NCI-H526 treated with DMSO at 0.1 percent for 48 hours (cell line): ENCODE results near the gene HOTAIR.

Source experiments
- DNase-seq: peaks from one replicate; lab custom pipeline; 2025; lab: John Stamatoyannopoulos, UW

The HOTAIR gene

GRCh38 chr12:53961025-53961761 is 13.6 kb downstream of the HOTAIR start:
- no peak for DNase-seq

- DNase-seq: no peak
These were observed 14.3 kb downstream of the HOTAIR start for GRCh38 chr12:53960187-53961024.

DNA sequence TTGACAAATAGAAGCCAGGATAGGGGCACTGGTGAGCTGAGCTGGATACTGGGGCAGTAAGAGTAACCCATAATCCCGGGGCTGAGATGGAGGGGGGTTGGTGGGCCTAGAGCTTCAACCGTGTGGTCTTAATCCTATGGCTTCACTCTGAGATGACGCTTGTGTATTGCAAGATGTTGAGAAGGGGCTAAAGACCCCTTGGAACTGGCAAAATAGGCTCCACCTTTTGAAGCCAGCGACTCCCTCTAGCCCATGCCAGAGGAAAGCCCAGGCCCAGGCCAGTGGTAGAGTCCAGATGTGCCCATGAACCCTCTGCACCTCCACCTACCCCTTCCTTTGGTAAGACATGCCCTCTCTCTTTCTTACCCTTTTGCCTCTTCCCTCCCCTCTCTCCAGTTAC is 15.4 kb downstream of the HOTAIR start:
- DNase-seq: no peak

DNA sequence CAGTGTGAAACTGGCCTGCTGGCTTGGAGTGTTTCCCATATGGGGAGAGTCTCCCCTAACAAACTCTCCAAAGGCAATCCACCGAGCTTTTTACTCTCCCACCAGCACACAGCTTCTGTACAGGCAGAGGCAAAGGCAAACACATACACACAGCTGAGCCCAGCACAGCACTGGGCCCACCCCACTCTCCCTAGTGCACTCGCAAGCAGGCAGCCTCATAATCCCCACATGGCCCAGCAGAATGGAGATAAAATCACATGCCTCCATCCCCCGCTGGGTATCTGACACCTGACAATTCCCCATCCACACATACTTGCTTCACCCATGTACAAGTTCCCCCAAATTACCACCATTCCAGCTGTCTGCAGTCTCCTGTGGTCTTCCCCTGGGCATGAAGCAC is 16.6 kb downstream of the HOTAIR start:
- no peak for DNase-seq

GRCh38 chr12:53956914-53957536 is 17.7 kb downstream of the HOTAIR start:
- no peak for DNase-seq

DNA sequence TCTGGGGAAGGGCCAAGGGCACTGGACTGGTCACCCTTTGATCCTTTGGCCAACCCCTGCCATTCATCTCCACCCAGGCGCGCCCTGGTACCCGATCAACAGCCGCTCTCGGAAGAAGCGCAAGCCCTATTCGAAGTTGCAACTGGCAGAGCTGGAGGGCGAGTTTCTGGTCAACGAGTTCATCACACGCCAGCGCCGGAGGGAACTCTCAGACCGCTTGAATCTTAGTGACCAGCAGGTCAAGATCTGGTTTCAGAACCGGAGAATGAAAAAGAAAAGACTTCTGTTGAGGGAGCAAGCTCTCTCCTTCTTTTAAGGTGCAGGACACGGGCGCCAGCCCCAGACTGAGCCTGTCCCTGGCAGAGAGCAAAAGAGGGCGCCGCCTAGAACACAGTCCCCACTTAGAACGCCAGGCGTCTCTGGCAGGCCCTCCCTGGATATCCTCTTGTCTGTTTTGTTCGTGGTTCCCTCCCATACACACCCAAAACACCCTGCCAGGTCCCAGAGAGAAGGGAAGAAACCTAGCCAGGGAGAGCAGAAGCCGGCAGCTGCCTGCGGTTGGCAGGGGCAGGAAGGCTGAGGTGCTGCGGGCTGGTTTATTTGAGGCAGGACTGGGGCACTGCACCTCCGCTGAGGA is 18.4 kb downstream of the HOTAIR start:
- DNase-seq: no peak

GRCh38 chr12:53955776-53956250 is 18.9 kb downstream of the HOTAIR start:
- DNase-seq: no peak

GRCh38 chr12:53955036-53955775 is 19.5 kb downstream of the HOTAIR start:
- DNase-seq: no peak

- no peak for DNase-seq
These were observed 20.1 kb downstream of the HOTAIR start, which contains the start of gene HOXC12 for GRCh38 chr12:53954694-53955035. HOXC12 (plus strand) TSS chr12:53954903; CDS start chr12:53954930, 27 bp downstream.

DNA sequence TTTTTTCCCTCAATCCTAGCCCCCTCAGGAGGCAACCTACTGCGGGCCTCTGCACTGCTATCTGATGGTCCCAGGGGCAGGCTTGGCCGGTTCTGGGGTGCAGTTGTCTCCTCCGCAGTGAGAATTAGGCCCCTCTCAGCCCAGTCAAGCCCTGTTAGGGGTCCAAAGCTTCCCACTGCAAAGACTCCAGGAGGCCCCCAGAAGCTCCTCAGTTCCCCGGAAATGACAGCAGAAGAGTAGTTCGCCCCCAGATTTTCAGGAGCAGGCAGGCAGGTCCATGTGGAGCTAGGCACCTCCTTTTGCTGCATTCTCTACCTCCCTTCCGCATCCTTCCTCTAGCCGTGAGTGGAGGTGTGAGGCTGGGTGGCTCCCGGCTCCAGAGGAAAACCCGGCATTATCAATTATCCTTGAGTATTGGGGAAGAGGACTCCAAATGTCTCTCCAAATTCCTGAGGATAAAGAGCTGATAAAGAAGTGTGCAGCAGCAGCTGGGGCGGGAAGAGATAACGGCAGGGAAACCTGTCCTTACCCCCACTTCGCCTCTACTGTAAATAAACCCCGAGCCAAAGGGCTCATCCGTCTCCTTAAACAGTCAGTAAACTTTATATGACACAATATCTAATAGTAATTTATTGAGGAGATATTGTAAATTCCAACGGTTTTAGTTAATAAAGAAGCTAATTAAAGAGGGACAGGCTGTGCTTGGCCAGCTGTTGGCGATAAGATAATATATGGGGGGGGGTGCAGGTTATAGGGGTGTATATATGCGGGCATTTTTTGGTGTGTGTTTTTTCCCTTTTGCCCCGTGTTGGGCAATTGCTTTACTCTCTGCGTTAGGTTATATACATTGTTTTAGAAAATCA is 20.7 kb downstream of the HOTAIR start:
- no peak for DNase-seq

DNA sequence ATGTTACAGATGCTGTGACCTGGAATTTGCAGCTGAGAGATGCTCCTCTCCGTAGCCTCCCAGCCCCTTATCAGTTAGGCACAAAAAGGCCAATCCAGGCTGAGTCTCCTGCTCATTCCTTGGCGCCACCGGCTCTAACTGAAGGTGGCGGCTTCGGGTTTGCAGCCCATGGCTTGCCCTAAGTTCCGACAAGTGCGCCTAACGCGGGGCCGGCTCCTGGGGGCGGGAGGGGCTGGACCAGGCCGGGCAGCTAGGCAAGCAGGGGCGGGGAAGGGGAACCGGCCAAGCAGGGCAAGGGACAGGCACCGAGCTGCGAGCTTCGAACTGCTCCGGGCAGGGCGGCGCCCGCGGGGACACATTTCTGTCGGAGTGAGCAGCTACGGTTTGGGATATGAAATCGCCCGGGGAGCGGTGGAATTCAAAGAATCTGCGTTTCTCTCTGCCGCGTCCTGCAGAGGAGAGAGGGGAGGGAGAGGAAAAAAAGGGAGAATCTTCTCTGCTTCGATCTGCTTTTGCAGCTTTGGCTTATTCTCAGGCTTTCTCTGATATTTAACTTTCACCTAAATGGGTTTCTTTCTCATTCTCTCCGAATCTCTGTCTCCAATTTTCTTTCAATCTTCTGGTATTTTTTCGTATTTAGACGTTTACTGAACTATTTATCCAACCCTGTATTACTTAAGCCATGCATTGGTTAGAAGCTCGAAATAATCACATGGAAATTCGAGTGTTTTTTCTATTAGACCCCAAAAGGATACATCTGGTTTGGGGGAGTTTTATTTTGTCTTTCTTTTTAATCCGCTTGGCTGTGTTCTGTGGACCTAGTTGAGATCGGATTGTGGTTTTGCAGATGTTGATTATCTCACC is 21.7 kb downstream of the HOTAIR start:
- no peak for DNase-seq

GRCh38 chr12:53952335-53952694 is 22.4 kb downstream of the HOTAIR start:
- DNase-seq: no peak

- DNase-seq: no peak
These were observed 23.0 kb downstream of the HOTAIR start for GRCh38 chr12:53951577-53952334.

DNA sequence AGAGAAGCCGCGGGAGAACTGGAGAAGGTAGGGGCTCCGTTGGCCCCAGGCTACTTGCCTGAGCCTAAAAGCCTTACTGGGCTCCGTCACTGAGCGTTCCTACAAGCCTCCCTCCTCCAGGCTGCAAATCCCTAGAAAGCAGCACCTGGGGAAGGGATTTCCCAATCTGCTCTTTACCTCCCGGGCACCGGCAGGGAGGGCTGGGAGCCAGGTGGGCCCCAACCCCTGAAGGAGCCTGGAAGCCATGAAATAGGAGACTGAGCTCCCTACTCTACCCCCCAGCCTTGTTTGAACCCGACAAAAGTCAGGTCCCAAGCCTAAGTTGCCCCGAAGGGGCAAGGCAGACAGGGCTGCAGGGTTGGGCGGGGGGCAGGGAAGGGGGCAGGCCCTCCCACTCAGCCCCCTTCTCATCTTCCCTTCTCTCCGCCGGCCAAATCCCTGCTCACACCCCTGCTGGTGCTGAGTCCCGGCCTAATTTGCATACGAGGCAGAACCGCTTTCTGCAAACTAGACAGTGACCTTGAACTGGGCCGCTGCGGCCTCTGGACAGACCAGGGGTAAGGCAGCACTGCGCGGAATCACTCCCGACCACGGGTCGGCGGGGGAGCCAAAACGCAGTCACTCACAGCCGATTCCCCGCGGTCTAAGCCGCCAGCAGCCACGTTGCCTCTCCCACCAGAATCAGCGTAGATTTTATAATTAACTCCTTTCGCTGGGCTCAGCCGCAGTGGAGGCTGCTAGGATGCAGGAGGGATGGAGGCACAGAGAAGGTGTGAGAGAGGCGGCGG is 23.8 kb downstream of the HOTAIR start:
- DNase-seq: no peak

- DNase-seq: no peak
These were observed 24.3 kb downstream of the HOTAIR start for GRCh38 chr12:53950437-53950773.

GRCh38 chr12:53949631-53950436 is 24.9 kb downstream of the HOTAIR start:
- DNase-seq: no peak
